Measurements from ENCODE around the gene FAM114A2.
"Not testable (repeated sequence)": the region's sequence is repeated elsewhere in the genome, so short reads cannot be mapped to it uniquely, and the experiment has no call there.

FAM114A2 gene
- 18.4 to 30.6 (median 21.2) reads per million in 4 donors for total RNA-seq

DNA sequence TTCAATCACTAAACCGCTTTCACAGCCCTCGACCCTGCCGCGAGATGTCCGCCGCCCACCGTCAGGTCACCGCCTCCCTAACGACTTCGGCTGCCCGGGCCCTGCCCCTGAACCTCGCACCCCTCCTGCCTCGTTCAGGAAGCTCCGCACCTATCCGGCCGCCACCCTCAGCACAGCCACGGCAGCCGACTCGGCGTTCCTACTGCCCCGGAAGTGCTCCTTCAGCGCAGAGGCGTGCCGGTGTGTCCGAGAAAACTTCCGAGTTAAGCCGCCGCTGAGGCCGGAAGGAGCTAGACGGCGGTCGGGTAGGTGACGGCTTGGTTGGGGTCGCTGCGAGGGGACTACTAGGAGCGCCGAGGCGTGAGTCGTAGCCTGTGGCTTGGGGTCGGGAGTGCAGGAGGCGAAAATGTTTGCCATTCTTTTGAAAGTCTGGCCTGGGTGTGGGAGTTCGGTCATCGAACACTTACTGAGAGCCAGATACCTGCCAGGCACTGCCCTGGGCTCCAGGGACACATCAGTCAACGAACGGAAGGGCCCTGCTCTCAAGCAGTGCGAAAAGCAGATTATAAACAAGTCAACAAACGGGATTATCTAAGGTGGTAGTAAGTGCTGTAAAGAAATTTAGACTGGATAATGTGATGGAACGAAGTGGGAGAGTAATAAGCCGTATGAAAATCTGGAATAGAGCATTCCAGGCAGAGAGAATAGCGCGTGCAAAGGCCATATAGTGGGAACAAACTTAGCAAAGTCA, at the start of gene FAM114A2, which contains the start of gene MFAP3:
Gene FAM114A2, minus strand, starts transcription at position 204 of the 751 bp plus-strand sequence. CDS start 3,957 bp downstream, outside the sequence.
Gene MFAP3, plus strand, starts transcription at position 261 of the 751 bp plus-strand sequence. CDS start 10,756 bp downstream, outside the sequence.
- peak; percentile 76 to 93 (median 83) for DNase-seq

DNA sequence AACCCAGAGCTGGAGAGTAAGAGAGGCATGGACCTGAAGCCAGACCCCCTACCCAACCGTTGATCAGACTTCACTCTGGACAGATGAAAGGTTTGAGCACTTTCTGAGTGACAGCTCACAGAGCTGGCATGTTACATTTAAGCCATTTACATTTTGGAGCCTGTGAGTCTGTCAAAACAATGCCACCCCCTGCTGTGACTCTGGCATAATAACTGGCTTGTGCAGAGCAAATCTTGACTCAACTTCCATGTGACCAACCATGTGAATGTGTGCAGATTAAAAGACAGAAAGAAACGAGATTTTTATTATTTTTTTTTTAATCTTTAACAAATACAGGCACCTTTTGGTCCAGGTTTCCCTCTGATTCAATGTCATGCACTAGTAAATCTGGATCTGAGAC, 48.5 kb upstream of the FAM114A2 start:
- DNase-seq: peak in 1 of 5 donors; percentile 30

DNA sequence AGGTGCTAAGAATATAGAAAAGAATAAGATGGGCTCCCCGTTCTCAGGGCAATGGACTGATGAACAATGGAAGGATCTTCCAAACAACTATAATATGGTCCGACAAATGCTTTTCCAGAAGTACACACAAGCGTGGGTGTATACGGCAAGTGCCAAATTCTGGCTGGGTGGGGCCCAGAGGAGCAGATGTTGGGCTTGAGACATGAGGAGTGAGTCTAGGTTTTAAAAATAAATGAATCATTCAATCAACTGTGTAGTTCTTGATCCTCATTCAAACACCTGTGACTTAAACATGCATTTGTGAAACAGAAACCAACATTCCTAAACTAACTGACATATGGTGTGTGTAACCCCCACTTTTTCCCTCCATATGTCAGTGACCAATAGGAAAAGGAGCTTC, 47.9 kb upstream of the FAM114A2 start:
- no peak for DNase-seq

DNA sequence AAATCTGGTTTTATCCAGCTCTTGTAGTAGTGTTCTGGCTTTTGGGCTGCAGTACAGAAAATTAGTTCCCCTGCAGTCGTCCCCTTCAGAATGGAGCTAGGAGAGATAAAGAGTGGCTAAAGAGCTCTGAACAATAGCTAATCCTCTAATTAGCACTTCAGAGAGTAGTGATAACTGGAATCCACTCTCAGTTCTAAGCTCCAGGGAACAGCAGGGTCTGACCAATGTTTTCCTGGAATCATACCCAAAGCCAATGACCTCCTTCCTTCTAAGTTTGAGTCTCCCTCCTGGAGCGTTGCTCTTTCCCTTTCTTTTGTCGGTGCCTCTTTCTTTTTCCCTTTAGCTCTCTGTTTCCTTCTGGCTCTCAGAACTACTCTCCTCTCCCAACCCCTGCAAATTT, 47.4 kb upstream of the FAM114A2 start:
- DNase-seq: no peak

DNA sequence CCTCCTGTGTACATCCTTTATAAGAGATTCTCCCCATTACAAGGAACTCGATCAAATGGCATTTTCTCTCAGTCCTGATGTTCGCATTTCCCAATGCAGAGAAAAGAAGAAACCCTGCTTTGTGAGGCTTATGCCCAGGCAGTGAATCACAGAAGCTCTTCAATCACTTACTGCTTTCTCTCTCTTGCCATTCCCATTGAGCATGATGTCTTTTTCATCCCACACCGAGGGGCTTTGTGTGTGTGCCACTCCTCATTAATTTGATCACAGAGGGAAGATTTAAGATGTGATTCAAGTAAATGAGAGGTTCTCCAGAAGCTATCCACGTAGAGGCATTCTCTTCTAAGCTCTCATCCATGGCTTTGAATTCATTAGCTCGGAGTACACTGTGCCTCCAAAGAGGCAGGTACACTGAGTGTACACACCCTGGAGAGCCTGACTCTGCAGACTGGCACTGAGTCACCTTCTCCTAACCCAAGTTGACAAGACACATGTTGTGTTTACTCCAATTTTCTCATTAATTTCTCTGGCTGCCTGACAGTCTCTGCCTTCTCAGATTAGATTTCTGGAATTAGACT, 45.4 kb upstream of the FAM114A2 start:
- no peak for DNase-seq

DNA sequence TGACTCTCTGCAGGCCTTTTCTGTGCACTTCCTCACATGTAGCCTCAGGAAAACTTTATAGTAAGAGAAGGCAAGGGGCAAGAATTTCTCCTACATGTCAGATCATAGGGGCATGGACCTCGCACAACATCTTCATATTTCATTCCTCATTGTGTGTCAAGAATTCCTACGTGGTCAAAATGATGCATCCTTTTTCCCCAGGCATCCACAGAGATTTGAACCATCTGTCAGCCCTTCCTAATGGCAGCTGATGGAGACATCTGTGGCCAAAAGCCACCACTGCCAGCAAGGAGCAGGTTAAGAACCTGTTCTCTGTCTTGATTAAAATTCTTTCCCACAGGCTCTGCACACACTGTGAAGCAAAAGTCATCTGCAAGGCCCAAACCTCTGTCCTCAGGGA, 42.5 kb upstream of the FAM114A2 start:
- no peak for DNase-seq

DNA sequence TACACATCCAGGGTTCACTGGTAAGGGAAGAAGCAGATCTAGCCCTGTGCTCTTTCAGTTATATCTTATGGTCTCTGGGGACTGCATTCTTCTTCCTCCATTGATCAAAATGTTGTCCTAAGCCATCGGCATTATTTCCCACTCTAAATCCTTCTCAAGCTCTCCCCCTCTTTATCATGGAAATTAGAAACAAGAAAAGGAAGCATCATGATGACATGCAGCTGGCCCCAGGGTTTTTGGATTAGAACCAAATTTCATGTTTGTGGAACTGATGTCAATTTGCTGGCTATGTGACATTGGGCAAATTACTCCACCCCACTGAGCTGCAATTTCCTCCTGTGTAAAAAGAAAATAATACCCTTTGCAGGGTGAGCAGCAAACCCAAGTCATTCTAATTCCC, 39.6 kb upstream of the FAM114A2 start:
- DNase-seq: no peak

DNA sequence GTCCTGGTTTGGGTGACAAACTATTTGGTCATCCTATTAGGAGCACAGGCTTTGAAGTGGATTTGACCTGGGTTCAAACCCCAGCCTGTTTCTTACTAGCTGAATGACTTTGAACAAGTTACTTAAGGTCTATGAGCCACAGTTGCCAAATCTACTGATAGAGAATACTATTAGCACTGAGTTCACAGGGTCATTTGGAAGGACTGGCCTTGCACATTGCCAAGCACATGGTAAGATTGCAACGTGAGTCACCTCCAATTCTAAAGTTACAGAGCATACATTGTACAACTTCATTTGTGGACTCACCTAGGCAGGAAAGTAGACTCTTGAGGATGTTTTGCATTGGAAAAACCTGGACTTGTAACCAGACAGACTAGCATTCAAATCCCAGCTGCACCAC, 39.0 kb upstream of the FAM114A2 start:
- no peak for DNase-seq

DNA sequence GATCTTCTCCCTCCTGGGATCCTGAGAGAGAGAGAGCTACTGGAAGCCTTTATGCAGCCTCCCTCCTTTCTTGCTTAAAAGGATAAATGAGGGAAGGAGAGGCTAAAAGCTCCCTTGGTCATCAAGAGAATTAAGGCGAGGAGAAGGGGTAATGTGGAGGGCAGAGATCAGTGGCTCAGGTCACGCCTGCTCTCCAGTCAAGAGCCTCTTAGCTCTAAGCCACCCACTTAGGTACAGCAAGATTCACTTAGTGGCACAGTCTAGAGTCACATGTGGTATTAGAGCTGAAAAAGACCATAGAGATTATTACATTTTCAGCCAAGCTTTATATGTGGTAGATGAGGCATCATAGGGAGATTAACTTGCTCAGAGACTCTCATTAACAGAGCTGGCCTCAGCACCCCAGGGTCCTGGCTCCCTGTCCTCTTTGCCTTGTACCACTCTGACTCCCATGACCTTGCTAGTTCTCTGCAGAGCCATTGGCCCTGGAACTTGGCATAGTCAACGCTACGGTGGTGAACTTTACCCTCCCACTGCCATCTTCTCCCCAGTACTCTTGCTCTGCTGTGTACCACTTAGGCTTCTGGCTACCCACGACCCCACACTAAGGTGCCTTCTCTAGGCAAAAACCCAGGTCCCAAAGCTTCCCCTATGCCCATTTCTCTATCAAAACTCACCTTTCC, 37.7 kb upstream of the FAM114A2 start:
- DNase-seq: peak in 1 of 5 donors; percentile 7

DNA sequence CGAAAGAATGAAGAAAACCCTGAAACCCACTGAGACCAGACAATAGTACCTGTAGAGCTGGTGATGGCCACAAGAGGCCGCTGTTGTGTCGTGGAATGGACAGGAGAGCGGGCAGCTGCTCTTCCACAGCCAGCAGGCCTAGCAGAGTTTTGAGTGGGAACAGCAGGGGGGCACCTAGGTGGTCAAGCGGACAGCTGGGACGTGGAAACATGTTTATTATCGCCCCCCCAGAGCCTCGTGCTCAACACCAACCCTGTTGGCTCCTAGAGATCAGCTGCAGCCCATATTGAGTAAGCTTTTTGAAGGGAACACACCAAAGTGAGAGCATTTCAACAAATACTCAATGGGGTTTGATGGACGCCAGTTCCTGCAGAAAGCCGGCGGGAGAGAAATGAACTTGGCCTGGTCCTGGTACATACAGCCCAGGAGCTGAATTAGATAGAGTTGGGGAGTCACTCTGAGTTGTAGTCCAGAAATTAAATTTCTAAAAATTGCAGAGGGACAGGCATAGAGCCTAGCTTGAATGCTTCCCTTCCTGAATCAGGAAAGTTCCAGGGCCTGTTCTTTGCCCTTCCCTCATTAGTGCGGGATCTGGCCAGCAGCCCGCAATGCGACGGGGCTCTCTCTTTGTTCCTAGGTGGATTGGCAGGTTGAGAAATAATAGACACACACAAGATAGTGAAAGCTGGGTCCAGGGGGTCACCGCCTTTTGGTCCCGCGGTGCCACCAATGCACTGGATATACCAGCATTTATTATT, 33.9 kb upstream of the FAM114A2 start:
- peak; percentile 52 to 85 (median 67) for DNase-seq

DNA sequence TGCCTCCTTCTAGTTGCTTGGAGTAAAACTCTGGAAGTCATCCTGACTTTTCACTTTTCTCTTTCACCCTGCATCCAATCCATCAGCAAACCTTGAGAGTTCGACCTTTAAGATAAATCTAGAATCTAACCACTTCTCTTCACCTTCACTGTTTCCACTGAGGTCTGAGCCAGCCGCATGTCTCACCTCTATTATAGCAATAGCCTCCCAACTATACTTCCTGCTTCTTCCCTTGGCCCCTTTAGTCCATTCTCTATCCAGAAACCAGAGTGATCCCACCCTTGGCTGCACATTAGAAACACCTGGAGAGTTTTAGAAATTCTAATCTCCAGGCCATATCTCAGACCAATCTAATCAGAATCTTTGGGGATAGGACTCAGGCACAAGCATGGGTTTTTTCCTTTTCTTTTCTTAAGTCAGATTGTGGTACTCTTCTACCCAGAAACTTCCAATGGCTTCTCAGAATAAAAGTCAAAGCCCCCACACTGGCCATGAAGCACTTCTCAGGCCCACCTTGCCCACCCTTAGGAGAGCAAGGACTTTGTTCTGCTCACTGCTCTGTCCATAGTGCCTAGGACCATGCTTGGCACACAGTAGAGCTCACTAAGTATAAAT, 33.2 kb upstream of the FAM114A2 start:
- no peak for DNase-seq

DNA sequence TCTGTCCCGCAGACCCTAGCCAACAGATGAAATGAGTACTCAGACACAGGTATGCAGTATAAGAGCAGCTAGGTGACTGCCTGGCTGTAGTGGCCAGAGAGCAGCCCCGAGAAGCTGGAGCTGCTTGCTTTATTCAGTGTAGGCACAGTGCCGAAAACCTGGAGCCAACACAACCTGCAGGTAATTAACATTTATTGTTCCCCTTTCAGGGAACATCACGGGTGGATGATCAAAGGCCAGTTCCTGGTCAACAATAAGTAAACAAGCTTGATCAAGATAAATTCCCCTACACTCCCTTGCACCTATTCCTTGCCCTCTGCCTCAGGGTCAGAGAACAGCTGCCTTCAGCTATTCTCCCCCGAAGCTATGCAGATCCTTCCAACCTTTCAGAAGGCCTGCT, 31.1 kb upstream of the FAM114A2 start:
- not testable (repeated sequence) for DNase-seq

DNA sequence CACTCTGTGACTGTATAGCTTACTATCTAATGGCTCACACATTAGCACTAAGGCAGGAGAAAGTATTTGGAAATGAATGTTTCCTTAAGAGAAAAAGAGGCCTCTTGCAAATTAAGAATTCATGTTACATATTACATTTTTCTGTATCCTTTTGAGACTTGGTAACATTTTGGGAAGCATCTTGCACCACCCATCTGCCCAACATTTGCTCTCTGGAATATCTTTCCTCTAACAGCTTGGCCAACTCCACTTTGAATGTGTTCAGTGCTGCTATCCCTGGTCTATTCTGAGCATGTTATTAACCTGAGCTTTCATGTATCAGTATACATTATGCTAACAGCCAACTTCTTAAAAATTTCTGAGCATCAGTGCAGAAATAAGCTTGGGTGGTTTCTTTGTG, 27.3 kb upstream of the FAM114A2 start:
- no peak for DNase-seq

DNA sequence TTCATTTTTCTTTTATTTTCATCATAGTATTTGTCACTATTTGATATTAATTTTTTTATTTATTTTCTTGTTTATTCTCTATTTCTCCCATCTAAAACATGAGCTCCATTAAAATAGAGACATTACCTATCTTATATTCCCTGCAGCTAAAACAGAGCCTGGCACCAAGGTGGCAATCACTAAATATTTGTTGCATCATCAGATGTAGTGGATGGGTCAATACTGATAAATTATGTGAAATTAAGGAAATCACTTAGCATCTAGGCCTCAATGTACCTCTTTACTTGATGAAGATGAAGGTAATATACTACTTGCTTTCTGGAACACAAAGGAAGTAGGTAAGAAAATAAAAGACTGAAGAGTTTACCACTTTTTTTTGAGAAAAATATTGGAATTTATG, 24.7 kb upstream of the FAM114A2 start:
- no peak for DNase-seq

DNA sequence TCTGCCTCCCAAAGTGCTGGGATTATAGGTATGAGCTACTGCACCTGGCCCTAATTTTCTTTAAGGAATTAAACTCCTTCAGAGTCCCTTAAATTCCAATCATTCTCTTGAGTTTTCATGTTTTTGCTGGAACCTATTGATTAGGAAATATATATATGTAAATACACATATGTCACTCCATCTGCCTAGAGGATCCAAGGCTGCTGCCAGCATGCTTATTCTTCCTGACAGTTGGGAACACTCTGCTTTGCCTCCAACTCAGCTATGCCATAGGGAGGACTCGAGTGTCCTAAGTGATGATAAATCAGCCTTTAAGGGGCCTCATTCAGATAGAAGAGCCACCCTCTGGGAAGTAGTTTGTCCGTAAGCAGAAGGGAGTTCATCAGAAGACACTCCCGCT, 21.9 kb upstream of the FAM114A2 start:
- no peak for DNase-seq

DNA sequence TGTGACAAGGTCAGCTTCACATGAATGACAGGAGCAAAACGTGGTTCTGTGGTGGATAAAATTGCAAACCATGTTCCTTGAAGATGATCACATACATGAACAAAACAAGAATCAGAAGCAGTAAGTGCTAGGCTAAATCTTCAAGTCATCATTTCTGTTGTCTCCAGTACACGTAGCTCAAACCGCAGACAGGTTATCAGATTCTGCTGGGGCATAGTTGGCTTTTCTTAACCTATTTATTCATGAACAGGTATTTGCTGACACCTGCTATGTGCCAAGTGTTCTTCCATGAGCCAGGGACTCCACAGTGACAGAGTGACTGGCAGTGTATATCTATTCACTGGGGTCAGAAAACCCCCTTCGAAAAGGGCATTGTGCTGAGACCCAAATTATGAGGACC, 20.9 kb upstream of the FAM114A2 start:
- no peak for DNase-seq

DNA sequence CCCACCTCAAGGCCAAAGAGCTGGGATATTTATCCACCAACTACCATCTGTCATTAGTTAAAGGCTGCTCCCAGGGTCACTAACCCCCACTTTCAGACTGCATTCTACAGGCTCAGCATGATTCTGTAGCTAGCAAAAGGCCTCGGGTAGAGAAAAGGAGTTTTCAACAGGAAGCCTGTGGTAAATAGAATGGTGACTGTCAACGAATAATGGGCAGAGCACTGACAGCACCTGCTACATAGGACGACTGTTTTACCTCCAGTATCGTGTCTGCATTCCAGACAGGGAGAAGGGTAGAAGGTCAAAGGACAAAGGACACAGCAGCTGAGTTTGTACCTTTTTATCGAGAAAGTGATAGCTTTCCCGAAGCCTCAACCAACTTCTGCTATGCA, 20.3 kb upstream of the FAM114A2 start:
- DNase-seq: peak in 1 of 5 donors; percentile 8

DNA sequence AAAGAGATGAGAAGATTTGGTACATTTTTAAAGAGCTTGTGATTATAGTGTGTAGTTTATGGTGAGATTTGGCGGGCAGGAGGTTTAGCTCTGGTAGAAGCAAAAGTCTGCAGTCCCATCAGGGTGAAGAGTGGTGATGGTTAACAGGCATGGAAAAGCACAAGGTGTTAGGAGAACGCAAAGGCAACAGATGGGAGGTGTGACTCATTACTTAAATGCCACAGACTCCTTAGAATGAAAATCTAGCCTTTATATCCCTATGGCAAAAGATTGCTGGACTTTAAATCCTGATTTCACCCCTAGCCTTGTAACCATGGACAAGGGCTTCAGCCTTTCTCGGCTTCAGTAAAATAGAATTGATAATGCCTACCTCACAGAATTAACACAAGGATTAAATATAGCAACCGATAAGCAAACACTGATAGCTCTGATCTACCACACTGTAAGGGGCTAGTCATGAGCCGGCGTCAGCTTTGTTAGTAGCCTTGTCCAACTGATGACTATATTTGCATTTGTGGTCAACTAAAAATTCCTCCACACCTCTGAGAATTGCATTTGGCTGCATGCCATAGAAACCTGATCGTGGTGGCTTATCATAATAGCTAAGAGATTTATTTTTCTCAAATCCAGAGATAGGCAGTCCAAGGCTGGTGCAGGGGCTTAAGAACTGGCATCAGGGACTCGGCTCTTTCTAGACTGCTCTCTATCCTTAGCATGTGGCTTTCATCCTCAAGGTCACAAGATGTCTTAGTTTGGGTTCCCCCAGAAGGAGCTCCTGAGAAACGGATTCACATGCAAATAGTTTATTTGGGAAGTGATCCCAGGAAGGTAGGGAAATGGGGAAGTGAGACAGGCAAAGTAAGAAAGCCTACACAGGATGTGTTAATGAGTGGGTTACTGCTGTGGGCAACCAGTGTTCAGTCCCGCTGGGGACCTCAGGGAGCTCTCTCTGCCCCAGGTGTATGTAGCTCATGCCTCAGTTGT, 19.6 kb upstream of the FAM114A2 start:
- no peak for DNase-seq

DNA sequence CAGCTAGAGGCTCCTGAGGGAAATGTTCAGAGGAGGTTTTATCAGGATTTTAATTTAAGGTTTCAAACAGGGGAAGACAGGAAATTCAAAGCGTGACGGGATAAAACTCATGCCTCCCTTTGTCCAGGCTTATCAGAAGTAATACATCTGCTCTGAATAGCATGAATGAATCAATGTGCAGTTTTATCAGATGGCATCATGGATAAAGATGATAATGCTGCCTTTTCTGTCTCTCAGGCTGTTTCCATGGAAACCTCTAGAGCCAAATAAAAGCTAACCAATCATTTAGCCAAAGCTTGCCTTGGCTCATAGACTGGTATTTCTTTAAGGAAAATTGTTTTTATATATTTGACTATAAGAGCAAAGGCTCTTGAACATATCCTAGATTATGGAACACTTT, 16.5 kb upstream of the FAM114A2 start:
- no peak for DNase-seq

DNA sequence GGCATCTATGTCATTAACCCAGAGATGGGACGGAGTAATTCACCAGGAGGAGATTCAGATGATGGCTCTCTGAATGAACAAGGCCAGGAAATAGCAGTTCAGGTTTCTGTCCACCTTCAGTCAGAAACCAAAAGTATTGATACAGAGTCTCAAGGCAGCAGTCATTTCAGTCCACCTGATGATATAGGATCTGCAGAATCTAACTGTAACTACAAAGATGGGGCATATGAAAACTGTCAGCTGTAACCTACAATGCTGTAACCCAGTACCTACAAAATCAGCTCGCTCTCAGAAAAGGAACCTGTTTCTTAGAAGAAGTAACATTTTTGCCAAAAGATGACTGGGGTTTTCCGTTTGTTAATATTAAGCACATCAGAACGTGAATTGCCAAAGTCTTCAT, 14.8 kb upstream of the FAM114A2 start:
- DNase-seq: peak in 1 of 5 donors; percentile 54

DNA sequence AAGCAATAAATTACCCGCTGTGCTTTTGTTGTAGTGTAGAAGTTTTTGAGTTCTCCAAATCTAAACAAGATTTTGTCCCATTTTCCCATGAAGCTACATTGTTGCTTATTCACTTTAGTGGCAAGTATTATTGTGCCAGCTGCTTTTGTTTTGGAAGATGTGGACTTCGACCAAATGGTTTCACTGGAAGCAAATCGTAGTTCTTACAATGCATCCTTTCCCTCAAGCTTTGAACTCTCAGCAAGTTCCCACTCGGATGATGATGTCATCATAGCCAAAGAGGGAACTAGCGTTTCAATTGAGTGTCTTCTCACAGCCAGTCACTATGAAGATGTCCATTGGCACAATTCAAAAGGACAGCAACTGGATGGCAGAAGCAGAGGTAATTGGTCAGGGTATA, 10.9 kb upstream of the FAM114A2 start:
- no peak for DNase-seq
